ENCODE measurements around the gene CPAMD8.

The CPAMD8 gene

GRCh38 chr19:17026706-17027534 is at the start of gene CPAMD8:
CPAMD8 (minus strand) TSS chr19:17026810; CDS start chr19:17026642, 168 bp downstream.
- no peak for TF ChIP-seq CTCF (IDR thresholded peaks at IDR 0.05; ENCODE audit: low read depth, low read length)

GRCh38 chr19:17075864-17076542 is 49.4 kb upstream of the CPAMD8 start:
- no peak for DNase-seq (ENCODE audit: extremely low read depth, low read depth)
- no peak for TF ChIP-seq CTCF (IDR thresholded peaks at IDR 0.05; ENCODE audit: low read depth, low read length)

More at GRCh38 chr19:17026706-17027534, at the start of gene CPAMD8:
- DNase-seq (ENCODE audit: extremely low read depth, low read depth), result no peak

GRCh38 chr19:17075035-17075863 is 48.6 kb upstream of the CPAMD8 start, which contains the start of the genes HAUS8 and MYO9B:
HAUS8 (minus strand) TSS chr19:17075452; CDS start chr19:17075422, 30 bp downstream.
MYO9B (plus strand) TSS chr19:17075777; CDS start chr19:17101718, 25,941 bp downstream.
- no peak for TF ChIP-seq CTCF (IDR thresholded peaks at IDR 0.05; ENCODE audit: low read depth, low read length)
- peak; percentile 100 for DNase-seq (ENCODE audit: extremely low read depth, low read depth)

GRCh38 chr19:17074634-17075034 is 48.0 kb upstream of the CPAMD8 start:
- no peak for TF ChIP-seq CTCF (IDR thresholded peaks at IDR 0.05; ENCODE audit: low read depth, low read length)
- no peak for DNase-seq (ENCODE audit: extremely low read depth, low read depth)

- DNase-seq (ENCODE audit: extremely low read depth, low read depth), result no peak
- no peak for TF ChIP-seq CTCF (IDR thresholded peaks at IDR 0.05; ENCODE audit: low read depth, low read length)
These were observed 47.4 kb upstream of the CPAMD8 start for GRCh38 chr19:17073869-17074633.

- TF ChIP-seq CTCF (IDR thresholded peaks at IDR 0.05; ENCODE audit: low read depth, low read length), result no peak
- no peak for DNase-seq (ENCODE audit: extremely low read depth, low read depth)
These were observed 44.3 kb upstream of the CPAMD8 start for GRCh38 chr19:17070912-17071311.
